HG02623 (cell line): ENCODE results near the gene FAM13B.

ENCODE experiments used
- ATAC-seq: cut with Tn5 transposase; IDR thresholded peaks from one replicate; pipeline ENCODE4 v1.9.1; 2021; ENCODE audit warnings: moderate library complexity; ENCODE audit not compliant: unreplicated experiment

The FAM13B gene

DNA sequence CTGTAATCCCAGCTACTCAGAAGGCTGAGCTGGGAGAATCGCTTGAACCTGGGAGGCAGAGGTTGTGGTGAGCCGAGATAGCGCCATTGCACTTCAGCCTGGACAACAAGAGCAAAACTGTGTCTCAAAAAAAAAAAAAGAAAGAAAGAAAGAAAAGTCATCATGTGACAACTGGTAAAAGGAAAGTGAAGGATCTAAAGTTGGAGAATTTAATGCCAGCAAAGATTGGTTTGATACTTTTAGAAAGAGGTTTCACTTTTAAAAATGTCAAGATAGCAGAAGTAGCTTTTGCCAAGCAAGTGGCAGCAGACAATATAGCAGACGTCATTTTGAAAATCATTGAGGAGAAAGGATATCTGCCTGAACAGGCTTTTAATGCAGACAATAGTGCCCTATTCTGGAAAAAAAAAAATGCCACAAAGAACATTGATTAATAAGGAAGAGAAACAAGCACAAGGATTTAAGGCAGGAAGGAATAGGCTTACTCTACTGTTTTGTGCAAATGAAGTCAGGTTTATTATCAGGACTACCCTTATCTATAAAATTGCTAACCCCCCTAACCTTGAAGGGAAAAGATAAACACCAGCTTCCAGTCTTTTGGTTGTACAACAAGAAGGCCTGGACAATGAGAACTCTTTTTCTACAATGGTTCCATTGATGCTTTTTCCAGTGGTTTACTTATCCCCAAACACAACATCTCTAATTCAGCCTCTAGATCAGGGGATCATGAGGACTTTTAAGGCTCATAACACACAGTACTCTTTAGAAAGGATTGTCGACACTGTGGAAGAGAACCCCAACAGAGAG lies 131.7 kb downstream of the FAM13B start:
- ATAC-seq, result no peak

DNA sequence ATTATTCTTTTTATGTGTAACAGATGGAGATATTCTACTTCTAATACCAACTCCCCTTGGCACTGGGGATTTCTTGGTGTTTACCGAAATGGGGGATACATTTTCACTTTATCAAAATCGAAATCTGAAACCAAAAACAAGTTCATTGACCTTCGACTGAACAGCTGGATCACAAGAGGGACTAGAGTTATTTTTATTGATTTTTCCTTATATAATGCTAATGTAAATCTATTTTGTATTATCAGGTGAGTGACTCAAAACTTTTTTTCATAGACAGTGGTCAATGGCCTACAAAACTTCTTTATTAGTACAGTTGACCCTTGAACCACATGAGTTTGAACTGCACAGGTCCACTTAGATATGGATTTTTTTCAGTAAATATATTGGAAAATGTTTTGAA lies 133.4 kb downstream of the FAM13B start:
- no peak for ATAC-seq

DNA sequence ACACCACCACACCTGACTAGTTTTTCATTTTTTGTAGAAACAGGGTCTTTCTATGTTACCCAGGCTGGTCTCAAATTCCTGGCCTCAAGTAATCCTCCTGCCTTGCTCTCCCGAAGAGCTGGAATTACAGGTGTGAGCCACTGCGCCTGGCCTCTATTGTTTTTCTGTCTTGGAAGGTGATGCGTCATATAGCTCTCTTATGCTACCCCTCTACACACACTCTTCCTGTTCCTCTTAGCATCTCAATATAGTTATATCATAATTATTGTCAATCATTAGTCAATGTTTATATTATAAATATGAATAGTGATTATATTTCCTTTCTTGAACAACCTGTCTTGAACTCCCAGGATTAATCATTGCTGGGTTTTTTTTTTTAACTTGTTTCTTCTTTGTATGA lies 136.3 kb downstream of the FAM13B start:
- no peak for ATAC-seq

DNA sequence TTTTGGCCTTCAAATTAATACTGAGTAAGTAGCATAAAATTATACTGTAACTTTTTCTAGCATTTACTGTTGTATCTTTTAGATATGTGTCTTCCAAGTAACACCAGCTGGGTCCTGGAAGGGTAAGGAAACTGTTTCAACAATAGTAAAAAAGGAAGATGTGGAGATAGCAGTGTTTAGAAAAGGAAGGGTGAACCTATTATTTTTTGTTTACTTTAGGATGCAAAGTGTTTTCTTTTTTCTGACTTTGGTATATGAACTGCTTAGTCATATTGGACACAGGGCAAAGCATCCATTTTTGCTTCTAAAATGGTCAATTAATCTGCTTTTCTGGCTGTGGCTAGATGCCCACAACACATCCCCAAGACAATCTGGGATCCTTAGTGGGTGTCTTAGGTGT lies 138.3 kb downstream of the FAM13B start:
- ATAC-seq, result no peak

DNA sequence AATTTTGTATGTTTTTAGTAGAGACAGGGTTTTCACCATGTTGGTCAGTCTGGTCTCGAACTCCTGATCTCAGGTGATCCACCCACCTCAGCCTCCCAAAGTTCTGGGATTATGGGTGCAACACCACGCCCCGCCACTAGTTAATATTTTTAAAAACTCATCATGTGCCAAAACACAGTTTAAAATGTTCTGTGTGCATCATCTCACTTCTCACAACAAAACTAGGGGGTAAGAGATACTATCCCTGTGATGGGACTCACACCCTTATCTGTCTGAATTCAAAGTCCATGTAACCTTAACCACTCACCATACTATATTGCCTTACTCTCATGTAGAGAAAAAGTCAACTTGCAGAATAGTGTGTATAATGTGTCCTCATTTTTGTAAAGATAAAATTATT lies 141.0 kb downstream of the FAM13B start:
- ATAC-seq, result no peak

DNA sequence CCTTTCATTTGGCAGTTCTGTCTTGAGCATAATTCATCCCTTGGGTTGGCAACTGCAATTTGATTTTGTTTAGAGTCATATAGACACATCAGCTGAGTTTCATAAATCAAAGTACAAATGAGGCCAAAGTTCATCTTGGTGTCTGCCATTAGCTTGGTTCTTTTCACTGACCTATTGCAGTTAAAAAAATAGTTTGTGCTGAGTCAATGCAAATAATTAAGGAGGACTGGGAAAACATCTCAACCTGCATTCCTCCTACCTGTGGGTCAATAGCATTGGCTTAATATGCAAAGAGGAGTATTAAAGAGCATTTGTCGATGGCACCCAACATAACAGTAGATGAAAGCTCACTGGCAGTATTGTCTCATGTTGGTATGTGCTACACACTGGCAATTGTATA lies 142.0 kb downstream of the FAM13B start:
- ATAC-seq, result no peak

DNA sequence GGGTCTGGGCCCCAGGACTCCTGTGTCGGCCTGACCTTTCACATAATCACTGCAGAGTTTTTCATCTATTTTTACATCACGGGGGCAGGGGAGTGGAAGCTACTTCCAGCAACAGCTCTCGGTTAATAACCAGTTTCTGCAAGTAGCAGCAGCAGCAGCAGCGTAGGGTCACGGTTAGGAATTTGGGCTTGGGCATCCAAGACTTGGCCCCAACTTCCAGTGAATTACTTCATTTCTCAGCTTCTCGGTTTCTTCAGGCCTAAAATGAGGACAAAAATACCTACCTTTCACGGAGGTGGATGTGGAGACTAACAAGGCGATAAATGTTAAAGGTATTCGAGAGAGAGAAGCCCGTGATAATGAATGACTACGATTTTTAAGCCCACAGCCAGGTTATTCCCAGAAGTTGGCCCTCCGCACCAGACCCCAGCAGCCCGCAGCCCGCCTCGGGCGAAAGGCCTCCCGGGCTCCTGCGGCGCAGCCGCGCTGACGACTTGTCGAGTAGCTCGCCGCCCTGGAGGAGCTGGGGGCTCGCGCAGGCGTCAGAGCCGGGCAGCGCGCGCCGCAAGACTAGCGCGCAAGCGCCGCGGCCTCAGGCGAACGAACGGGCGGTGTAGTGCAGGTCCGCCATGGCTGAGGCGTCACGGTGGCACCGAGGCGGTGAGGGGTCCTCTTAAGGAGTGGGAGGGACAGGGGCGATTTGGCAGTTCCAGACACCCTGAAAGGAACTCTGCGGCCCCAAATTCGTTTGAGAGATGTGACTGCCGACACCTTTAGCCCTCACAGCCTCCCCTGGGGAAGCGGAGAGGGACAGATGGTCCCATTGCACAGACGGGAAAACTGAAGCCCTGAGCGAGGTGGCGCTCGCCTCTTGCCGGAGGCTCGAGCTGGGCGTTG lies 143.8 kb downstream of the FAM13B start, which contains the start of gene PKD2L2:
Gene PKD2L2, plus strand, starts transcription at position 595 of the 897 bp plus-strand sequence. Its CDS starts 35 bp downstream, at position 630.
- peak; percentile 89 for ATAC-seq

DNA sequence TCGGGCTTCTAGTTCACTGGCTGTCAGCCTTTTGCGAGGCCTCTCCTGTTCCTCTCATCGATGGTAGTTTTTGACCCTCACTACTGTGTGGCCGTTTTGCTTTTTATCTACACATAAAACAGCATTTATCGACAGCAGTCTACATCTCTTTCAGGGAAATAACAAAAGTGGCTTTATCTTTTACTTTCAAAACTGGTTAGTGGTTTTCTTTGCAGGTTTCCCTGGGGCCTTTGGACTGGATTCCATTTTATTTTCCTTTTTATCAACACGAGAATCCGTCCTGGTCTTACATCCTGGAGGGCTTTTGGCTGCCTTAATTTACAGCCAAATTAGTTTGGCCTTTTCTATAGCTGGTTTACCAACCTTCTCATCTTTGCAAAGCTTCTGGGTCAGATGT lies 144.4 kb downstream of the FAM13B start:
- no peak for ATAC-seq
